Astrocyte (in vitro differentiated cells and primary cell): ENCODE measurements around the gene FLYWCH1. TPM values are rescaled to one million over a fixed set of nuclear protein-coding genes. Genes with fewer than 3 reads are reported as not detected.

ENCODE experiments used
- DNase-seq: peaks from one replicate; pipeline ENCODE4 v3.0.0-alpha.2; 2010; ENCODE audit warnings: low read depth
- FAIRE-seq: peaks from 2 replicates; lab custom pipeline; 2011; peaks lifted over from hg19 to GRCh38; lab: Jason Lieb, UNC
- H2AFZ ChIP-seq: 2 replicates; pipeline ENCODE4 v1.6.0; 2012; ENCODE audit warnings: low read depth, low read length, inconsistent platforms
- H3K27ac ChIP-seq: 2 replicates; pipeline ENCODE4 v1.5.1; 2011; ENCODE audit warnings: low read depth, low read length, inconsistent platforms
- H3K27me3 ChIP-seq: 2 replicates; pipeline ENCODE4 v1.6.0; 2011; ENCODE audit warnings: low read length, inconsistent platforms; ENCODE audit not compliant: insufficient read depth
- H3K36me3 ChIP-seq: 2 replicates; pipeline ENCODE4 v1.5.1; 2011; ENCODE audit warnings: low read length, inconsistent platforms; ENCODE audit not compliant: insufficient read depth
- H3K4me1 ChIP-seq: 2 replicates; pipeline ENCODE4 v1.5.1; 2011; ENCODE audit warnings: low read length, inconsistent platforms; ENCODE audit not compliant: insufficient read depth
- H3K4me2 ChIP-seq: 2 replicates; pipeline ENCODE4 v1.6.0; 2012; ENCODE audit warnings: low read length, inconsistent platforms
- H3K4me3 ChIP-seq: 2 replicates; pipeline ENCODE4 v1.5.1; 2011; ENCODE audit warnings: low read depth, mild to moderate bottlenecking, low read length, inconsistent platforms; ENCODE audit not compliant: insufficient read depth
- H3K79me2 ChIP-seq: 2 replicates; pipeline ENCODE4 v1.6.0; 2012; ENCODE audit warnings: mild to moderate bottlenecking, low read length, inconsistent platforms; ENCODE audit not compliant: insufficient read depth
- H3K9ac ChIP-seq: 2 replicates; pipeline ENCODE4 v1.6.0; 2012; ENCODE audit warnings: mild to moderate bottlenecking, low read length, inconsistent platforms
- H3K9me3 ChIP-seq: 2 replicates; pipeline ENCODE4 v1.5.1; 2012; ENCODE audit warnings: low read depth, mild to moderate bottlenecking, low read length, inconsistent platforms; ENCODE audit not compliant: insufficient read depth
- H4K20me1 ChIP-seq: 2 replicates; pipeline ENCODE4 v1.6.0; 2012; ENCODE audit warnings: low read length, inconsistent platforms; ENCODE audit not compliant: insufficient read depth
- H3K27ac Mint-ChIP-seq: one replicate; pipeline ENCODE4 v1.8.0; 2021; ENCODE audit warnings: mild to moderate bottlenecking, mixed read lengths; ENCODE audit not compliant: unreplicated experiment
- H3K27me3 Mint-ChIP-seq: one replicate; pipeline ENCODE4 v1.8.0; 2021; ENCODE audit warnings: low read depth, mixed read lengths; ENCODE audit not compliant: unreplicated experiment
- H3K36me3 Mint-ChIP-seq: one replicate; pipeline ENCODE4 v1.8.0; 2021; ENCODE audit warnings: low read depth, mixed read lengths; ENCODE audit not compliant: unreplicated experiment
- H3K4me1 Mint-ChIP-seq: one replicate; pipeline ENCODE4 v1.8.0; 2021; ENCODE audit warnings: low read depth, mixed read lengths; ENCODE audit not compliant: unreplicated experiment
- H3K4me3 Mint-ChIP-seq: one replicate; pipeline ENCODE4 v1.8.0; 2021; ENCODE audit warnings: mild to moderate bottlenecking, moderate library complexity, mixed read lengths; ENCODE audit not compliant: unreplicated experiment
- H3K9me3 Mint-ChIP-seq: one replicate; pipeline ENCODE4 v1.8.0; 2021; ENCODE audit warnings: mild to moderate bottlenecking, mixed read lengths; ENCODE audit not compliant: unreplicated experiment
- CTCF ChIP-seq: IDR thresholded peaks from 2 replicates; pipeline ENCODE4 v1.5.1; 2011; ENCODE audit warnings: low read depth, mild to moderate bottlenecking, inconsistent platforms, low read length, moderate library complexity; ENCODE audit not compliant: insufficient read depth
- EZH2 ChIP-seq: IDR thresholded peaks from 2 replicates; pipeline ENCODE4 v1.6.1; 2012; ENCODE audit warnings: mild to moderate bottlenecking, low read length, inconsistent platforms; ENCODE audit not compliant: insufficient read depth
- total RNA-seq: library from RNA; stranded (reverse); gene quantifications from 2 replicates; pipeline ENCODE4 v1.2.1, GENCODE V29; 2021

The FLYWCH1 gene
- total RNA-seq, 1 donor from 2014 or later, result 58.9 TPM

DNA sequence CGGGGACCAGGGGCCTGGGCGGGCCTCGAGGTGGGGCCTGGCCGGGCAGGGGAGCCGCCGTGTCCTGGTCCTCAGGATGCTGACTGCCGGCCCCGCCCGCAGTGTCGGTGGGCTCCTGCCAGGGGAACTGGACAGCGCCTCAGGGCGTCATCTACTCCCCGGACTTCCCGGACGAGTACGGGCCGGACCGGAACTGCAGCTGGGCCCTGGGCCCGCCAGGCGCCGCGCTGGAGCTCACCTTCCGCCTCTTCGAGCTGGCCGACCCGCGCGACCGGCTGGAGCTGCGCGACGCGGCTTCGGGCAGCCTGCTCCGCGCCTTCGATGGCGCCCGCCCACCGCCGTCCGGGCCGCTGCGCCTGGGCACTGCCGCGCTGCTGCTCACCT is 55.1 kb downstream of the FLYWCH1 start:
- H3K4me3 ChIP-seq, result no peak overlapping the region
- TF ChIP-seq EZH2 (peak; percentile 97), CTCF (no peak)
- DNase-seq, result no peak

GRCh38 chr16:2967211-2967631 is 55.5 kb downstream of the FLYWCH1 start:
- H3K9me3 Mint-ChIP-seq, result no peaks in the 10 kb centered on the region
- H4K20me1 ChIP-seq, result peaks cover 21% of the 10 kb centered on the region
- no peak for TF ChIP-seq CTCF
- peak; percentile 78 for TF ChIP-seq EZH2
- peak overlapping the region; percentile 44 for H3K4me2 ChIP-seq
- no peak overlapping the region for H3K4me3 ChIP-seq
- H3K4me1 ChIP-seq, result peaks cover 17% of the 10 kb centered on the region
- peaks cover 6% of the 10 kb centered on the region for H3K36me3 Mint-ChIP-seq
- peaks cover 14% of the 10 kb centered on the region for H3K27me3 Mint-ChIP-seq
- H3K9ac ChIP-seq, result no peak overlapping the region
- H3K36me3 ChIP-seq, result no peaks in the 10 kb centered on the region
- H3K4me1 Mint-ChIP-seq, result no peaks in the 10 kb centered on the region
- H3K27me3 ChIP-seq, result peaks cover 42% of the 10 kb centered on the region
- H2AFZ ChIP-seq, result no peak overlapping the region
- H3K27ac ChIP-seq, result no peak overlapping the region
- no peak for FAIRE-seq
- no peak overlapping the region for H3K4me3 Mint-ChIP-seq
- DNase-seq, result no peak
- H3K9me3 ChIP-seq, result no peaks in the 10 kb centered on the region
- H3K27ac Mint-ChIP-seq, result no peak overlapping the region
- no peaks in the 10 kb centered on the region for H3K79me2 ChIP-seq

More for the DNA sequence above, 55.1 kb downstream of the FLYWCH1 start:
- H3K4me3 Mint-ChIP-seq, result no peak overlapping the region
- no peak overlapping the region for H3K9ac ChIP-seq
- H3K36me3 ChIP-seq, result no peaks in the 10 kb centered on the region
- H2AFZ ChIP-seq, result no peak overlapping the region
- peaks cover 6% of the 10 kb centered on the region for H3K36me3 Mint-ChIP-seq
- no peak overlapping the region for H3K27ac Mint-ChIP-seq
- no peak overlapping the region for H3K27ac ChIP-seq
- peaks cover 18% of the 10 kb centered on the region for H4K20me1 ChIP-seq
- H3K4me1 Mint-ChIP-seq, result no peaks in the 10 kb centered on the region
- peaks cover 11% of the 10 kb centered on the region for H3K27me3 Mint-ChIP-seq
- peak overlapping the region; percentile 44 for H3K4me2 ChIP-seq
- H3K79me2 ChIP-seq, result no peaks in the 10 kb centered on the region
- no peak for FAIRE-seq
- peaks cover 47% of the 10 kb centered on the region for H3K27me3 ChIP-seq
- H3K9me3 Mint-ChIP-seq, result no peaks in the 10 kb centered on the region
- H3K9me3 ChIP-seq, result no peaks in the 10 kb centered on the region
- peaks cover 17% of the 10 kb centered on the region for H3K4me1 ChIP-seq

- Mint-ChIP-seq H3K4me3 (peak overlapping the region; percentile 34), H3K36me3 (peaks cover 6% of the 10 kb centered on the region), H3K4me1 (no peaks in the 10 kb centered on the region), H3K27ac (no peak overlapping the region), H3K9me3 (no peaks in the 10 kb centered on the region), H3K27me3 (peaks cover 14% of the 10 kb centered on the region)
- FAIRE-seq, result no peak
- DNase-seq, result no peak
- Histone ChIP-seq H2AFZ (no peak overlapping the region), H3K9ac (no peak overlapping the region), H3K36me3 (no peaks in the 10 kb centered on the region), H3K27ac (no peak overlapping the region), H4K20me1 (peaks cover 21% of the 10 kb centered on the region), H3K4me1 (peaks cover 17% of the 10 kb centered on the region), H3K4me2 (no peak overlapping the region), H3K9me3 (no peaks in the 10 kb centered on the region), H3K27me3 (peaks cover 38% of the 10 kb centered on the region), H3K4me3 (no peak overlapping the region), H3K79me2 (no peaks in the 10 kb centered on the region)
- TF ChIP-seq CTCF, result no peak
- TF ChIP-seq EZH2, result no peak
These were observed 56.0 kb downstream of the FLYWCH1 start for GRCh38 chr16:2967721-2968161.
